Activated CD8-positive, alpha-beta memory T cell treated with anti-CD3 and anti-CD28 coated beads for 24 hours (primary cell): ENCODE measurements around the gene ABCA13.

Source experiments
- DNase-seq: peaks from one replicate; pipeline ENCODE4 v3.0.0-alpha.2; 2020

ABCA13 gene

DNA sequence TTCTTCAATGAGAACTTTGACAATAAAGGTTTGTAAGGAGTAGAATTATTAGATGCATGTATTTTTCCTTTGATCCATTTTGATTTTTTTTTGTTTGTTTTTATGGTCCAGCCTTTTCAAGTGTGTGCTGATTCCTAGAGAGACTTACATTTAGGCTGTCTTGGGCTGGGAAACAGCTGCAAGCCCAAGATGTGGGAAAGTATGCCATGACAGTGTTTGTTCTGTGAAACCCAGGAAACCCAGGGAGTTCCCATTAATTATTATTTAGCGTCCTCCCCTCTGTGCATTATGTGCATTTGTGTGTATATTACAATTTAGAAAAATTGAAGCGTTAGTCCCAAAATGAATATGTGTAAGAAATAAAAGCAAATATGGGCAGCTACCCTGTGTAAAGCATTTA lies 216.7 kb downstream of the ABCA13 start:
- DNase-seq, result no peak

DNA sequence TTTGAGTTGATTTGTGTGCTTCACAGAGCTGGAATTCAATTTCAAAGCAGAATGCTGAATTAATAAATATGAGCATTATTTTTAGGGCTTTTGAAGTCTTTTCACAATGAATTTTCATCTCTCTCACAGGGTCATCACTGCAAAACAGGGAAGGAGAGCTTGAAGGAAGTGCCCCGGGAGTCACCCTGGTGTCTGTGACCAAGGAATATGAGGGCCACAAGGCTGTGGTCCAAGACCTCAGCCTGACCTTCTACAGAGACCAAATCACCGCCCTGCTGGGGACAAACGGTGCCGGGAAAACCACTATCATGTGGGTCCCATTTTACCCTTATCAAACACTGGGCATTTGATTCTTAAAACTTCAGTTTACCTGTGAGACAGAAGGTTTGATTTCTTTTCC lies 217.7 kb downstream of the ABCA13 start:
- no peak for DNase-seq

DNA sequence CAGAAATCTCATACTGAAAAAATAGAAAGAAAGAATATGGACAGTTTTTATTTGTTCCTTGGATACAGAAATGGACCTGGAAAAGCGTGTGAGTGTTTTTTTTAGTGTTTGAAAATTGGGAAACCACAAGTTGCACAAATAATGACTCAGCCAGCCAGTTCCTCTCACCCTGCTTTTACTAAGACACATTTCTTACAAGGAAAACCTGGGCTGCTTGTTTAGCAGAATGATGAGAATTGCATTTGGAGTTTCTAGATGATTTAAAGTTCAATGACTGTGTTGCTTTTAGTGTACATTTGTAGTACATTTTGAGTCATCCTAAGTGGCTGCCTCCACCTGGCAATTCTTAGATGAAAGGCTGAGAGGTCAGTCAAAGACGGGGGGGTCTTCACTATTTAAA lies 218.7 kb downstream of the ABCA13 start:
- no peak for DNase-seq

DNA sequence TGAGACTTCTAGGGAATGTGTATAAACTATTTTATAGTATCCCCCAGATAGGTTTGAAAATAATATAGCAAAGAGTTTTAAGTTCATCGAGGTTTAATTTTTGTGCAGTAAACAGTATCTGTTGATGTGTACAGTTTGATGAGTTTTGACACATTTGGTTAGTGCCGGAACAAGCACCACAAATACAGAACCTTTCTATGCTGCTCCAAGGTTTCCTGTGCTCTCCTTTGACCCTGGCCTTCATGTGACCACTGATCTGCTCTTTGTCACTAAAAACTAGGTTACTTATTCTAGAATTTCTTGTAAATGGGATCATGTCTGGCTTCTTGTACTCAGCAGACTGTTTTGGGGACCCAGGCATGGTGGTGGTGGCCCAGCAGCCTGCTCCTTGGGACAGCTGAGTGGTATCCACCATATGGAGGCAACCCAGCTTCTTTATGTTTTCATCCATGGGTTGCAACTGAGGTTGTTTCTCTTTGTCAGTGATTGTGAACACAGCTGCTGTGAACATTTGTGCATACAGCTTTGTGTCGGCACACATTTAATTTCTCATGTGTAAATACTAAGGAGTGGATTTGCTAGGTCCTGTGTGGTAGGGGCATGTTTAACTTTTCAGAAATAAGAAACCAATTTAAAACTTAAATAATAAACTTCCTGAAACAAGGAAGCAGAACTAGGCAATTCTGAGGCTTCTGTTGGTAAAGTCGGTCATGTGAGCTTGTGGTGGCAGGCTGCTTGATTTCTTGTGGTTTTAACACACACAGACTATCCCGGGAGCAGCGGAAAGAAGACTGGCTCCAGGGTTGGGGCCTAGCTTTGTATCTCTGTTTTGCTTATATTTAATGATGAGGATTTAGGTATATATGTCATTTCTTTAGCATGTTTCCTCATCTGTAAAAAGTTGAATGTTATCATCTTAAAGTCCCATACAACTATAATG lies 219.4 kb downstream of the ABCA13 start:
- no peak for DNase-seq

DNA sequence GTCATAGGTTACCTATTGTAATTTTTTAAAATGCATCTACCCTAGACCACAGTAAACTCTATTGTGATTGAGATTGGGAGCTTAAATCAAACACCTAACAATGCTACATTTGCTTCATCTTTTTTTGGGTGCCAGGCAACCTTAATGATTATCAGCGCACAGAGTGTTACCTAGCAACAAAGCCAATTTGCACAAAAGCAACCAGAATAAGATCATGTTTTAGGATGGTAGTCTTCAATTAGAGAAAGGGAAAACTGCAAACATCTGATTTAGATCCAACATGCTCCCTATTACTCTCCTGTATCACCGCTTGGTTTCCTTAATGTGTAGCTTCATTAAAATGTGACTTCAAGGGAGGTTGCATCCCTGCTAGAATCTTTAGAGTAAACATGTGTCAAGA lies 226.9 kb downstream of the ABCA13 start:
- DNase-seq, result no peak

DNA sequence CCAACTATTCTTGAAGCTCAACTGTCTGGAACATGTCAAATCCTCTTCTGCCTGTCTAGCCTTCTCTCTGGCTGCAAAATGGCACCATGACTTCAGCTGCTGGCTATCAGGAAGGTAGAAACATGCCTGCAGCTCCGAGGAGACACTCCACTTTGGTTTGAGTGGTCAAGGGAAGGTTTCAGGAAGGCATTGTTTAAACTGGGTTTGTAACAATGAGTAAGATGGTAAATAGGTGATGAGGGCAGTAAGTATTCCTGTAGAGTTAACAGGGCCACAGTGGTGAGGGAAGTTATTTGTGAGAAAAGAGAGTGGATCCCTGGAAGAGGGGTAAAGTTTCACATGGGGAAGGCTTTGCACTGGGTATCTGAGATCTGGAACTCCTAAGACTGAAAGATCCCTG lies 231.5 kb downstream of the ABCA13 start:
- DNase-seq, result no peak

DNA sequence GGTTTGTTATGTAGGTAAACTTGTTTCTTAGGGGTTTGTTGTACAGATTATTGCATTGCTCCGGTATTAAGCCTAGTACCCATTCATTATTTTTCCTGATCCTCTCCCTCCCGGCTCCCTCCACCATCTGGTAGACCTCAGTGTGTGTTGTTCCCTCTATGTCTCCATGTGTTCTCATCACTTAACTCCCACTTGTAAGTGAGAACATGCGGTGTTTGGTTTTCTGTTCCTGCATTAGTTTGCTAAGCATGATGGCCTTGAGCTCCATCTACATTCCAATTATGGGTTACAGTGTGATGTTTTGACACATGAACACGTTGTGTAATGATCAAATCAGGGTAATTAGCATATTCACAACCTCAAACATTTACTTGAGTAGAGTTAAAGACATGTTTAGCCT lies 237.5 kb downstream of the ABCA13 start:
- DNase-seq, result no peak

DNA sequence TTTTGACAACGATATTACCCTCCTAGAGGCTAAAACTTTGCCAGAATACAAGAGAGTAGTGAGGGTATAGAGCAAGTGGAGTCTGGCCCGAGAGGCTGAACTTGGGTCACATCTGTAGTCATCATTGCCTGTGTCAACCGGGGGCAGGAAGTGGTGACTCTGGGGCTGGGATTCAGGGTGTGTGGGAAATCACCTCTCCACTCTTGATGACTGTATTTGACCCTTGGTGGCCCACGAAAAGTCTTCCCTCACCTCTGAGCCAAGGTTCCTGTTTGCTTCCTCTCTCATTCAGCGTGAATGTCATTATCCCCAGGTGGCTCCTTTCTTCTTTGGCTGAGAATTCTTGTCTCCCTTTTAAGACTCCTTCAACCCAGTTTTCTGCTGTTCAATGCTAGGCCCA lies 240.4 kb downstream of the ABCA13 start:
- DNase-seq, result no peak

DNA sequence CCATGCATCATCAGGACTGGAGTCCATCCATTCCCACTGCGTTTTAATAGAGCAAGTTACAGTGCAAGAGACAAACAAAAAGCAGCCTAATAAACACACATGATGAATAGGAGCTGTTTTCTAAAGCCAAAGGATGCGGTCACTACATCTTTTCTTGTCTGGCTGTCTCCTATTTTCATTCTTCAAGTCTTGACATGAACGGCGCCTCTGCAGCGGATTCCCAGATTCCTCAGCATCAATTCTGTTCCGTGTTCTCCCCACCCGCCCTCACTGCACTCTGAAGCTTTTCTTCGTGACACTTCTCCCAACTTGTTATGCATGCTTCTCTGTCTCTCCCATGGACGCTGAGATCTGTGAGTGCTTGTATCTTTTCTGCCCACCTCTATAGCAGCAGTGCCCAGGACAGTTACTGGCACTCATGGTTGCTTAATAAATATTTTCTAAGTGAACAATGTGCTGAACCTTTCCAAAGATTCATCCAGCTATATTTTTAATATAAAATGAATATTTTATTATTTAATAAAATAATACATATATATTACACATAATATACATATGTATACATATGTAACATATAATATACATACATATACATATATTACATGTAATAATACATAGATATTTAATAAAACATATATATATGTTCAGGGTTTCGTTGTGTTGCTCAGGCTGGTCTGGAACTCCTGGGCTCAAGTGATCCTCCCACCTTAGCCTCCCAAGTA lies 242.9 kb downstream of the ABCA13 start:
- no peak for DNase-seq

DNA sequence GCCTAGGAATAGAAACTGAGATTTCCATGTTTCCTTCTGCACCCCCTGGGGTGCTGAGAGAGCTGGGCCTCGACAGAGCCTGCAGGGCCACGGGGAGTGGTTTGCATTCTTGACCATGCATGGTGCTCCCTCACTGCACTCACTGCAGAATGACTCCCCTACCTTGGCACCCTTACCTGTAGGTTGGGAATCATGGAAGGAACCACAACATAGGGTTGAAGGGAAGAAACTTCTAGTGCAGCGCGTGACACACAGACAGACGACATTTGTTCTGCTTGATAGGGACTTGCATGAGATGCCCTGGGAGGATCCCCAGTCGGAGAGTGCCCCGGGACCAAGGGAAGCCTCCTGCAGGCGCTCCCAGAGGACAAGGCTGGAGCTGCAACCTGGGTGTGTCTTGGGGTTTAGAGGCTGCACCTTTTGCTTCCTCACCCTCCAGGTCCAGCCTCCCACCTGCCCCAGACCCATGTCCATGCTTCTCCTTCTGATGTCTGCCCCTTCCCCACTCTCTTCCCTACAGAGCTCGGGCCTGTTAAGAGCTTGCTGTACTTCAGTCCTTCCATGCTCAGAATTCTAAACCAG lies 245.2 kb downstream of the ABCA13 start:
- no peak for DNase-seq

DNA sequence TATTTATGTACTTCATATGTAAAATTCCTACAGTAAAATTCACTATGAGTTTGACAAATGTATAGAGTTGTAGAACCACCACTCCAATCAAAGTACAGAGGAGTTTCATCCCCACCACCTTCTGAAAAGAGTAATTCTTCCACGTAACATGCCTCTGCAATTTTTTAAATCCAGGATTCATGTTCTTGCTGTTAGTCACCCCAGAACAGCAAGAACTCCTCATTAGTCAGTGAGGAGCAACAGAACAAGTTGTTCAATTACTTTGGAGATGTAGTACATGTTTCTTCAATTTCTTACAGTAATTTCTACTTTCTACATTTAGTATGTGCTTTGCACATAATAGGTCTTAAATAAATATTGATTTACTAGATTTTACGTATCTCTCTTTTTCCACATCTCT lies 248.1 kb downstream of the ABCA13 start:
- no peak for DNase-seq

DNA sequence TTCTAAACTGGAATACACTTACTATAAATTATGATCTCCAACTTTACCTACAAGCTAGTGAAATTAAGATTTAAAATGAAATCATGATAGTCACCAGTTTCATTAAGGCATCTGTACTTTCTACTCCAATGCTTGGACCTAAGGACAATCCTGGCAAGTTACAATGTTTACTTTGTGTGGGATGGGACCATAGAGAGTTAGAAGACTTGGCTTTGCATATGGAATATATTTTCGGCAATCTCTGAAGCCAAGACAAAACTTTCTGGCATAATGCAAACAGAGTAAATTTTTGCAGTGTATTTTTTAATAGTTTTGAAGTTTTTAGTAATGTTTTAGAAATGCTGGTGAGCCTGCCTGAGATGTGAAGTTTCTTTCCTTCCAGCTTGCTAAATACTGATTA lies 248.9 kb downstream of the ABCA13 start:
- DNase-seq, result no peak

DNA sequence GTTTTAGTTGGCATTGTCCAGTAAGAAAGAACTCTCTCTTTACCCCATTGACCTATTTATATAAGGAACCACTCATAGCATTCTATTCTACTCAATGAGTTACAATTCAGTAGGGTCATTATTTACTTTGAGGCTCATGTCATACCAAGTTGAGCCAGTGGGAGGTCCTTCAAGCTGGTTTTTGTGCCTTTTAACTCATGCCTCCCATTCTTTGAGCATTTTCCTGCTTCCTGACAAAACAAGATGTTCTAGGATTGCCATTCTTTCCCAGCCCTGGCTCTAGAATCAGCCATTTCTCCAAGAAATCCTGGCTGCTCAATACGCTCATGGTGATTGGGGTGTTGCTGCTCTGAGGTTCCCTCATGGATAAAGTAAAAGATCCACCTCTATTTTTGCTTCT lies 250.1 kb downstream of the ABCA13 start:
- DNase-seq, result no peak

DNA sequence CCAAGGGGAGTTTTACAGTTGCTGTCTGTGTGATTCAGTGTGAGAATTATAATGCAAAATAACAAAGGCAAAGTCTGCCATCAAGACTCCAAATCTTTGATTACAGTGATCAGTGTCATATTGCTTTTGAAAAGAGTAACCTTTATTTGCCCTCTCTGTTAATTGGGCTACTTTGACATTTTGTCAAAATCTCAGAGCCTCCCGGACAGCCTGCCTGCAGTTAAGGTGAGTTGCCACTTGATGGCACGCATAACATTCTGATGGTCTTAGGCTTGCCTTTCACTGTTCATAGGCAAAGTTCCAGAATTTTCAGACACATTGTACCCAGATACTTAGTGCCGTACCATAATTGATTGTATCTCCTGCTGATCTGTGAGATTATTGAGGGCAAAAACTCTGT lies 253.5 kb downstream of the ABCA13 start:
- no peak for DNase-seq

DNA sequence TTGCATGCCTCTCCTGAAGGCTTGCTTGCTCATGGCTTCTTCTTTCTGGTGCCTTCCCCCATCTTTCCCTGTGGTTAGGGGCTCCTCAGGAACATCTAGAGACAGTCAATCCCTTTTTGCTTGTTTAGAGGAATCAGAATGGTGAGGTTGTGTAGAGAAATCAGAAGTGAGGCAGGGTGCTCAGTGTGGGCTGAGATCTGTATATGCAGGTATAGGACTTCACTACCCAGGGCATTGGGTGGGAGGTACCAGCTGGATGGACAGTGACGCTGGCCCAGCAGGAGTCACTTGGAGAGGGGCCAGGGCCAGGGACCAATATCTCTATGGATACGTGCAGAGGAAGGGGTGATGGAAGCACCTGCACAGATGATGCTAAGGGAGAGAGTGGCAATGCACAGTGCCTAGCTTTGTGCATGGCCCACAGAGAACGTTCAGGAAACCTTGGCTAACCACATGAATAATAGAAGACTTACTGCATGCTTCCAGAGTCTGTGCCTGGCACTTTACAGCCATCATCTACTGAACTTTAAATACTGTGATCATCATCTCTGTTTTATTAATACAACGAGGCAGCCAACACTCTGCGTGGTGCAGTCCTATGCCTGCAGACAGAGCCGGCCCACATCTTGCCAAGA lies 255.2 kb downstream of the ABCA13 start:
- DNase-seq, result no peak

DNA sequence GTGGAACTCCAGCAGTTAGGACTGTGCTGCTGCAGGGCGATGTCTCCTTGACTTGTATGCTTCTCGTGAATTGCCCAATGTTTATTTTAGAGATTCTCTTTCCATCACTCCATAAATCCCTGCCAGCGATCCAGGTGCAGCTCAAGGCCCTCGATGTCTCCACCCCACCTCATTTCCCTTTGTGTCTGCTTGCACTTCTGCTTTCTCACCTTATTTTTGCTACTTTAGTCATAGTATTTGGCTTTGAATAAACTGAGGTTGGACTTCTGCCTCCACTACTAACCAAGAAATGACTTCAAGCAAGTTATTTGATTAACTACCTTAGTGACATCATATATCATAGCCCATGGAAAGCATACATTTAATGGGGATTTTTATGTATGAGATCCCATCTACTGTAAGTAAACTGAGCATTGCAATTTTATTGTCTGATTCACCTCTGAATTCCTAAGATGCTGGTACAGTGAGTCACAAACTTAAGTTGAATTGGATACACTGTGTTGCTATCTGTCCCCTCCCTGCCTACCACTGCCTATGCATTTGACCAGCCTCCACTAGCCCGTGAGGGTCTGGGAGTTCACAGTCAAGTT lies 255.8 kb downstream of the ABCA13 start:
- DNase-seq, result no peak

DNA sequence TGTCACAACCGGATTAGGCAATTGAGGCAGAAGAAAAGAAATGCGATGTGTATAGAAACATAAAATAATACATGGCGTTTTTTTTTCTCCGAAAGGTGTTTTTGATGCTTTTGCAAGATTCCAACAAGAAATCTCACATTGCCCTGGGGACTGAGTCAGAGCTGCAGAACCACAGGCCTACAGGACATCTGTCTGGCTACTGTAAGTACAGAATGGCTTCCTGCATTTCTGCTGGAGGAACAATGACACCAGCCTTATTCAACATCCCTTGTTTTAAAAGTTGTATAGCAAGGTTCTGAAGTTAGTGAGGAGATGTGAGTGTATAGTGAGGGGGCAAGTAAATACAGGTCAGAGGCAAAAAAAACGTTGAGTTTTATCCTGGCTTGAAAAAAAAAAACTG lies 256.4 kb downstream of the ABCA13 start:
- no peak for DNase-seq

DNA sequence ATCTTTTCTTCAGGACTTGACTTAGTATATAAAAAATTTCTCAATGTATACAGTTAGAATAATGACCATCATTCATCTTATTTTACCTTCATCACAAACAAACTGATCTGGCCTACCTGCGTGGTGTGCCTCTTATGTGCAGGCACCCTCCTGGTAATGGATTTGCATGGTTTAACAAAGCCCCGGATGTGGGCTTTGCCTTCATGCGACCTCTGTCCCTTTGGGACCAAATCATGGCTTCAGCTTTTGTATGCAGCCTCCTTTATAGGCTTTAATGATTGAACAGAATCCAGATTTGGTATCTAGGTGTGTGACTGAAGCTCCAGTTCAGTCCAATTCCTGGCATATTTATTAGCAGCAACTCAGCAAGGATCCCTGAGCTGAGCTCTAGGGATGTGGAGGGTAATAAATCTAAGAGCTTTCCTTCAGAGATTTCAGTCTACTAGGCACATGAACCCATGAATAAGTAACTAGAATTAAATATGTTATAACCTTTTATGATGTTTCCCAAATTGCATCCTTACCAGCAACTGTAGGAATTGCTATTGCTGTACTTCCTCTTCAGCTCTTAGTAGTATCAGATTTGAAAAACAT lies 256.9 kb downstream of the ABCA13 start:
- DNase-seq, result no peak

DNA sequence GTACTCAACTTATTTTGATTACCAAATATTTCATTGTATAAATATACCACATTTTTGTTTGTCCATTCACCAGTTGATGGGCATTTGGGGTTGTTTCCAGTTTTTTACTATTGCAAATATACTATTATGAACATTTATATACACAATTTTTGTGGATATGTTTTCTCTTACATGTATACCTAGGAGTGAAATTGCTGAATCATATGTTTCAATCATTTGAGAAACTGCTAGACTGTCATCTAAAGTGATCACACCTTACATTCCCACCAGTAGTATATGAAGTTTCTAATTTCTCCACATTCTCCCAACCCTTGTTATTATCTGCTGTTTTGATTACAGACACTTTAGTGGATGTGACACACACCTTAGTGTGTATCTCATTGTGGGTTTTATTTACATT lies 257.9 kb downstream of the ABCA13 start:
- DNase-seq, result no peak

DNA sequence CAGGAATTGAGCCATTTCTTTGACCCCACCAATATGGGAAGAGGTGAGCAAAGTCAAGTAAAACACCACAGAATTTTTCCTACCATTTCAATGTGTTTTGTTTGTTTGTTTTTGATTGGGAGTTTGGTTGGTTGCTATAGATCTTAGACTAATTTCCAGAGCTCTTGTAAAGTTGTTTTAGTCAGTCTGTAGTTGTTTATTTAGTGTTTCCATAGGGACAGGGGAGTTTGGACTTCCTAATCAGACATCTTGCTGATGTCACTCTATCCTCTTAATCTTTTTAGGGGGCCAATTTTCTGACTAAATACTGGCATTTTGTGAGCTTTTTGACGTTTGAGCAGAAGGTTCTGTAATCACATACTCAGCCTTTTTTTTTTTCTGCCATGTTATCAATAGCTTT lies 266.9 kb downstream of the ABCA13 start:
- no peak for DNase-seq

DNA sequence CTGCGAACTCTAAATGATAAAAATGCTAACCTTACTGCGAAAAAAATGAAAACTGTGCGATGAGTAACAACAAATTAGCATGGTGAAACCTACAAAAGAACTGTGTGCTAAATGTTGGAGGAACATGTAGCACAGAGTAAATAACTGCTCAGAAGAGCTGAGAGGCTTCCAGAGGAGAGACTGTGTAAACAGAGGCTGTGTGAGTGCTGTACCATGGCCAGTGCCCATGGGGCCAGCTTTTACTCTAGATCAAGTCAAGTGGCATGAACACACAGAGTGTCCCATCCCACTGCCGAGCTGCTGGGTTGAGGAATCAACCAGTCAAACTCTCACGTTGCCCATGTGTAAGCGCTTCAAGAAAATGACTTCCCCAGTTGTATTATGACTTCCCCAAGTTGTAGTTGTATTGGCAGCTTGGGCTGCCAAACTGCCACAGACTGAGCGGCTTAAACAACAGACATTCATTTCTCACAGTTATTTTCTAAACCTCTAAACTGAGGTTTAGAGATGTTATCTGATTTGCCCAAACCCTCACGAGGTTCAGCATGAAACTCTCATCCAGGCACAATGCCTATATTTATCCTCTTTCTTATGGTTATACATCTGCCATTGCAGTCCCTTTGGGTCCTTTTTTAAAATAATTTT lies 270.7 kb downstream of the ABCA13 start:
- DNase-seq, result no peak

DNA sequence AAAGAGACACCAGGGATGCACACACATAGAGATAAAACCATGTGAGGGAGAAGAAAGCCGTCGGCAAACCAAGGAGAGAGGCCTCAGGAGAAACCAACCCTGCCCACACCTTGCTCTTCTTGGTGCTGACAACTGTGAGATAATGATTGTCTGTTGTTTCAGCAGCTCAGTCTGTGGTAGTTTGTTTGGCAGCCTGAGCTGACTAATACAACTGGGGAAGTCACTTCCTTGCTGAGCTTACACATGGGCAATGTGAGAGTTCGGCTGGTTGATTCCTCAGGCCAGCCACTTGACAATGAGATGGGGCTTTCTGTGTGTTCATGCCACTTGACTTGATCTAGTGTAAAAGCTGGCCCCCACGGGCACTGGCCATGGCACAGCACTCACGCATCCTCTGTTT lies 271.8 kb downstream of the ABCA13 start:
- DNase-seq, result no peak
